Ascending aorta (tissue), 2 donors: Measurements from ENCODE around the gene OPTC. TPM values are rescaled to one million over a fixed set of nuclear protein-coding genes. Genes with fewer than 3 reads are reported as not detected.

ENCODE experiments used
- DNase-seq, 2 donors: peaks; one replicate each; pipeline ENCODE4 v3.0.0-alpha.2; 2019; ENCODE audit warnings: low spot score in 2 of 2
- H3K27ac ChIP-seq, 2 donors: fragments of 200-600 bp; sonication (generic); one replicate each; pipeline ENCODE4 v1.5.1; 2016 to 2017; ENCODE audit warnings: mild to moderate bottlenecking in 1 of 2
- H3K27me3 ChIP-seq: fragments of 200-600 bp; sonication (generic); one replicate; pipeline ENCODE4 v1.5.1; 2017
- H3K36me3 ChIP-seq, 2 donors: fragments of 200-600 bp; sonication (generic); one replicate each; pipeline ENCODE4 v1.5.1; 2016
- H3K4me1 ChIP-seq, 2 donors: fragments of 200-600 bp; sonication (generic); one replicate each; pipeline ENCODE4 v1.5.1; 2016 to 2017; ENCODE audit warnings: mild to moderate bottlenecking in 1 of 2
- H3K4me3 ChIP-seq, 2 donors: fragments of 200-600 bp; sonication (generic); one replicate each; pipeline ENCODE4 v1.5.1; 2016 to 2017; ENCODE audit warnings: mild to moderate bottlenecking in 1 of 2
- H3K9me3 ChIP-seq, 2 donors: fragments of 200-600 bp; sonication (generic); one replicate each; pipeline ENCODE4 v1.5.1; 2016
- CTCF ChIP-seq, 3 experiments: fragments of 200-600 bp in 2 of 3; fragments of 450-650 bp in 1 of 3; sonication (generic) in 2 of 3; IDR thresholded peaks; one replicate each; pipeline ENCODE4 v1.5.1; 2016 to 2019; ENCODE audit warnings: antibody characterized with exemption in 3 of 3, mild to moderate bottlenecking in 1 of 3, moderate library complexity in 1 of 3
- intact Hi-C: fragments of 100-400 bp; cut with DNase I; formaldehyde crosslinking; loops from one replicate; pipeline ENCODE4 v1.15.1; 2023
- total RNA-seq: library from RNA; depleted of rRNA; stranded (reverse); fragments of >200 nt; gene quantifications from one replicate; pipeline ENCODE4 v1.1.0, GENCODE V29; 2016

Gene OPTC
- total RNA-seq, 1 donor from 2014 or later: not detected

GRCh38 chr1:203511930-203512329 is 18.0 kb downstream of the OPTC start:
- no peak for DNase-seq
- no peaks in the 10 kb centered on the region for H3K9me3 ChIP-seq
- H3K4me3 ChIP-seq: no peak overlapping the region
- intact Hi-C loops: no loop called here
- H3K27me3 ChIP-seq: no peaks in the 10 kb centered on the region
- H3K4me1 ChIP-seq: peaks cover 3 to 23% of the 10 kb centered on the region in 2 donors
- TF ChIP-seq CTCF (IDR thresholded peaks at IDR 0.05): no peak
- H3K27ac ChIP-seq: no peak overlapping the region
- no peaks in the 10 kb centered on the region for H3K36me3 ChIP-seq

- intact Hi-C loops: no loop called here
- H3K27ac ChIP-seq: peak overlapping the region; percentile 9 to 20
These were observed 18.5 kb downstream of the OPTC start for GRCh38 chr1:203512517-203512847.

GRCh38 chr1:203512848-203513584 is 19.1 kb downstream of the OPTC start:
- TF ChIP-seq CTCF (IDR thresholded peaks at IDR 0.05): no peak
- H3K27me3 ChIP-seq: no peaks in the 10 kb centered on the region
- H3K4me1 ChIP-seq: peaks cover 3 to 14% of the 10 kb centered on the region in 2 donors
- H3K4me3 ChIP-seq: no peak overlapping the region
- intact Hi-C loops: no loop called here
- H3K9me3 ChIP-seq: no peaks in the 10 kb centered on the region
- no peaks in the 10 kb centered on the region for H3K36me3 ChIP-seq
- H3K27ac ChIP-seq: peak overlapping the region; percentile 9 to 20
- DNase-seq: peak; percentile 58 to 86

More at GRCh38 chr1:203512517-203512847, 18.5 kb downstream of the OPTC start:
- TF ChIP-seq CTCF (IDR thresholded peaks at IDR 0.05): no peak
- Histone ChIP-seq H3K4me3 (no peak overlapping the region), H3K27me3 (no peaks in the 10 kb centered on the region), H3K36me3 (no peaks in the 10 kb centered on the region), H3K9me3 (no peaks in the 10 kb centered on the region), H3K4me1 (peaks cover 3 to 18% of the 10 kb centered on the region in 2 donors)
- no peak for DNase-seq

GRCh38 chr1:203513585-203514031 is 19.7 kb downstream of the OPTC start:
- Histone ChIP-seq H3K9me3 (no peaks in the 10 kb centered on the region), H3K36me3 (no peaks in the 10 kb centered on the region), H3K27me3 (no peaks in the 10 kb centered on the region), H3K27ac (no peak overlapping the region), H3K4me1 (peaks cover 3 to 14% of the 10 kb centered on the region in 2 donors), H3K4me3 (no peak overlapping the region)
- TF ChIP-seq CTCF (IDR thresholded peaks at IDR 0.05): no peak
- intact Hi-C loops: no loop called here
- no peak for DNase-seq

- intact Hi-C loops: no loop called here
- H3K4me1 ChIP-seq: peaks cover 3 to 25% of the 10 kb centered on the region in 2 donors
- no peaks in the 10 kb centered on the region for H3K27me3 ChIP-seq
- no peak for DNase-seq
- no peaks in the 10 kb centered on the region for H3K9me3 ChIP-seq
- no peak for TF ChIP-seq CTCF (IDR thresholded peaks at IDR 0.05)
- H3K4me3 ChIP-seq: no peak overlapping the region
- no peak overlapping the region for H3K27ac ChIP-seq
- H3K36me3 ChIP-seq: no peaks in the 10 kb centered on the region
These were observed 22.2 kb downstream of the OPTC start for GRCh38 chr1:203516184-203516583.
